Ovary (tissue), 3 donors: ENCODE data around the gene LMO7.

Experiments
- EP300 ChIP-seq: sonication (generic); formaldehyde crosslinking; IDR thresholded peaks from one replicate; pipeline ENCODE4 v1.6.1; 2017; ENCODE audit warnings: antibody characterized with exemption
- POLR2A ChIP-seq: fragments of 450-650 bp; IDR thresholded peaks from one replicate; pipeline ENCODE4 v1.6.1; 2017; ENCODE audit warnings: antibody characterized with exemption, mild to moderate bottlenecking, moderate library complexity
- TF ChIP-seq, protein P1 (sequence below), 3 donors: fragments of 450-650 bp in 2 of 3; fragments of 200-600 bp in 1 of 3; IDR thresholded peaks; one replicate each; pipeline versions ENCODE4 v1.5.1 to v1.8.0; 2016 to 2022; ENCODE audit warnings: antibody characterized with exemption in 3 of 3, mild to moderate bottlenecking in 1 of 3
- donor health status: DM: no; HTN: no; CAD: no.

DNA sequence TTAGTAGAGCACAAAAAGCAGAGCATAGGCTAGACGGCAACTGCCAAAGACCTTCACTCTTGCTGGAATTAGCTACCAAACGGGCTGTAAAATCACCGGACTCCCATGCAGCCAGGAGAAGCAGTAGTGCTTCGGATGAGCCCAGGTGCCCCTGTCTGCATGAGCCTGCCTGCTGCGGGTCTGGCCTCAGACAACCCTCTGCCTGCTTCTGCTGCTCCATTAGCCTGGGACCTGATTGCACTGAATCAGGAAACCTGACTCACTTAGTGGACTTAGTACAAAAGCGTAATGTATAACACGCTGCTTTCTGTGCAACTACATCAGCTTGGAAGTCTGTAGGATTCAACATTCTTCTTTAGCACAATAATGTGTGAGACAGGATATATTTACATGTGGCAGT is 170.0 kb downstream of the LMO7 start:
- TF ChIP-seq, protein P1, sequence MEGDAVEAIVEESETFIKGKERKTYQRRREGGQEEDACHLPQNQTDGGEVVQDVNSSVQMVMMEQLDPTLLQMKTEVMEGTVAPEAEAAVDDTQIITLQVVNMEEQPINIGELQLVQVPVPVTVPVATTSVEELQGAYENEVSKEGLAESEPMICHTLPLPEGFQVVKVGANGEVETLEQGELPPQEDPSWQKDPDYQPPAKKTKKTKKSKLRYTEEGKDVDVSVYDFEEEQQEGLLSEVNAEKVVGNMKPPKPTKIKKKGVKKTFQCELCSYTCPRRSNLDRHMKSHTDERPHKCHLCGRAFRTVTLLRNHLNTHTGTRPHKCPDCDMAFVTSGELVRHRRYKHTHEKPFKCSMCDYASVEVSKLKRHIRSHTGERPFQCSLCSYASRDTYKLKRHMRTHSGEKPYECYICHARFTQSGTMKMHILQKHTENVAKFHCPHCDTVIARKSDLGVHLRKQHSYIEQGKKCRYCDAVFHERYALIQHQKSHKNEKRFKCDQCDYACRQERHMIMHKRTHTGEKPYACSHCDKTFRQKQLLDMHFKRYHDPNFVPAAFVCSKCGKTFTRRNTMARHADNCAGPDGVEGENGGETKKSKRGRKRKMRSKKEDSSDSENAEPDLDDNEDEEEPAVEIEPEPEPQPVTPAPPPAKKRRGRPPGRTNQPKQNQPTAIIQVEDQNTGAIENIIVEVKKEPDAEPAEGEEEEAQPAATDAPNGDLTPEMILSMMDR (IDR thresholded peaks at IDR 0.05): no peak
- TF ChIP-seq POLR2A (no peak), EP300 (no peak)
